K562 (cell line): ENCODE results near the gene MYO1H. TPM values are rescaled to one million over a fixed set of nuclear protein-coding genes. Genes with fewer than 3 reads are reported as not detected.

Source experiments
- ATAC-seq: fragments of 200-7000 bp; cut with Tn5 transposase; 3 replicates; pipeline ENCODE4 v1.9.1; 2020; ENCODE audit warnings: moderate library complexity
- BruUV-seq: library from RNA; stranded (reverse); fragments of 400-500 nt; replicated peaks from 2 replicates; lab custom pipeline; 2021; lab: Mats Ljungman, UMichigan
- CTCF ChIA-PET: fragments of 300-600 bp; formaldehyde crosslinking; extraction: SDS; loops from one replicate; lab custom pipeline; 2021; ENCODE audit warnings: low intra/inter-chr PET ratio; lab: Yijun Ruan, JAX
- POLR2A ChIA-PET: fragments of 300-600, 350-650 bp; sonication (Branson Sonifier 250); formaldehyde crosslinking; extraction: SDS; loops from one replicate; lab custom pipeline; 2021; ENCODE audit warnings: antibody characterized with exemption, inconsistent platforms; lab: Yijun Ruan, JAX
- DNase-seq, 4 experiments: peaks; one replicate each; pipeline versions ENCODE4 v3.0.0 to v3.0.0-alpha.2; 2011 to 2018; ENCODE audit warnings: low spot score in 3 of 4, mixed read lengths in 3 of 4; ENCODE audit errors: extremely low read depth in 1 of 4
- FAIRE-seq: peaks from 2 replicates; lab custom pipeline; 2011; peaks lifted over from hg19 to GRCh38; lab: Jason Lieb, UNC
- H2AFZ ChIP-seq: 2 replicates; pipeline ENCODE4 v1.6.0; 2011; ENCODE audit warnings: low read depth, low read length, control low read depth, inconsistent platforms
- H3K27ac ChIP-seq: fragments of 200-600 bp; 3 replicates; pipeline ENCODE4 v1.8.0; 2011; ENCODE audit warnings: low read depth, mild to moderate bottlenecking, control low read depth, inconsistent platforms, low read length, moderate library complexity, mixed read lengths; ENCODE audit errors: extremely low read depth
- H3K27me3 ChIP-seq, 2 experiments: fragments of 300-600 bp in 1 of 2; 2 replicates in 1 of 2; 3 replicates in 1 of 2; pipeline versions ENCODE4 v1.6.0 to v1.8.0; 2011; ENCODE audit warnings: inconsistent platforms in 2 of 2, low read length in 2 of 2, mild to moderate bottlenecking in 1 of 2, mixed read lengths in 1 of 2, moderate library complexity in 1 of 2; ENCODE audit not compliant: control insufficient read depth in 2 of 2, insufficient read depth in 2 of 2
- H3K36me3 ChIP-seq: fragments of 300-600 bp; 3 replicates; pipeline ENCODE4 v1.8.0; 2011; ENCODE audit warnings: mild to moderate bottlenecking, low read length, inconsistent platforms; ENCODE audit not compliant: control insufficient read depth, insufficient read depth
- H3K4me1 ChIP-seq, 2 experiments: fragments of 200-600 bp in 1 of 2; replicated peaks in 1 of 2; 2 replicates in 1 of 2; 3 replicates in 1 of 2; pipeline versions ENCODE4 v1.5.1 to v1.8.0; 2011; ENCODE audit warnings: inconsistent platforms in 2 of 2, low read length in 2 of 2, mild to moderate bottlenecking in 1 of 2, mixed read lengths in 1 of 2, moderate library complexity in 1 of 2; ENCODE audit not compliant: control insufficient read depth in 2 of 2, insufficient read depth in 2 of 2
- H3K4me2 ChIP-seq: 2 replicates; pipeline ENCODE4 v1.6.1; 2011; ENCODE audit warnings: low read length, control low read depth, inconsistent platforms, mixed read lengths; ENCODE audit not compliant: insufficient read depth
- H3K4me3 ChIP-seq: fragments of 200-600 bp; sonication (generic), shearing (Covaris generic); 2 replicates; pipeline ENCODE4 v1.5.1; 2016; ENCODE audit warnings: control low read depth, inconsistent platforms
- H3K79me2 ChIP-seq: fragments of 200-600 bp; 3 replicates; pipeline ENCODE4 v1.8.0; 2011; ENCODE audit warnings: low read length, inconsistent platforms; ENCODE audit not compliant: control insufficient read depth, insufficient read depth
- H3K9ac ChIP-seq, 2 experiments: 2 replicates each; pipeline versions ENCODE4 v1.6.0 to v1.6.1; 2011; ENCODE audit warnings: low read depth in 2 of 2, low read length in 2 of 2, control low read depth in 1 of 2, inconsistent platforms in 1 of 2, mild to moderate bottlenecking in 1 of 2, mixed read lengths in 1 of 2; ENCODE audit not compliant: insufficient read depth in 1 of 2
- H3K9me1 ChIP-seq: one replicate; pipeline ENCODE4 v1.6.0; 2011; ENCODE audit warnings: inconsistent platforms, mild to moderate bottlenecking, low read length, moderate library complexity; ENCODE audit not compliant: control insufficient read depth, insufficient read depth
- H3K9me3 ChIP-seq: replicated peaks from 2 replicates; pipeline ENCODE4 v1.5.1; 2011; ENCODE audit warnings: low read depth, low read length, inconsistent platforms; ENCODE audit not compliant: control insufficient read depth, insufficient read depth
- H4K20me1 ChIP-seq: replicated peaks from 2 replicates; pipeline ENCODE4 v1.6.1; 2011; ENCODE audit warnings: low read length, inconsistent platforms, mixed read lengths; ENCODE audit not compliant: control insufficient read depth, insufficient read depth
- NCOR1 ChIP-seq: fragments of 450-650 bp; IDR thresholded peaks from 2 replicates; pipeline ENCODE4 v1.6.1; 2016; ENCODE audit warnings: mild to moderate bottlenecking, moderate library complexity
- TFE3 ChIP-seq: fragments of 450-650 bp; formaldehyde crosslinking; IDR thresholded peaks from 2 replicates; pipeline ENCODE4 v1.4.0; 2020; ENCODE audit warnings: mild to moderate bottlenecking, mixed read lengths
- VEZF1 ChIP-seq: fragments of 200-800 bp; sonication (Bioruptor generic); IDR thresholded peaks from 2 replicates; pipeline ENCODE4 v1.6.1; 2017; ENCODE audit warnings: missing genetic modification characterization, missing compliant biosample characterization
- WGBS: fragments of 100-300 bp; shearing (Covaris generic); methylation state at CpG from one replicate; pipeline ENCODE4 v1.1.6; 2016; ENCODE audit warnings: low coverage, mixed read lengths; ENCODE audit not compliant: insufficient coverage; ENCODE audit errors: missing lambda C conversion rate; 5-methylcytosine and 5-hydroxymethylcytosine counted together
- in situ Hi-C: fragments of 300-500 bp; cut with MboI; formaldehyde crosslinking; loops from 4 replicates; pipeline ENCODE4 v1.15.0; 2018; ENCODE audit warnings: inconsistent platforms, mixed read lengths
- intact Hi-C: fragments of 100-400 bp; cut with micrococcal nuclease; formaldehyde crosslinking; loops from 2 replicates; pipeline ENCODE4 v1.14.2; 2022
- polyA plus RNA-seq, 8 experiments: library from polyadenylated mRNA; depleted of rRNA in 4 of 8; stranded (reverse) in 5 of 8; unstranded in 3 of 8; fragments of >200 nt; fragmentation: Nextera tagmentation in 2 of 8; fragmentation: Illumina TruSeq in 1 of 8; extraction: Ambion mirVana in 2 of 8; extraction: Trizol in 1 of 8; gene quantifications; 2 replicates each; pipeline versions ENCODE4 v1.2.1 to v1.2.3, GENCODE V29; 2011 to 2014; ENCODE audit warnings: inconsistent platforms in 1 of 8, missing spikeins in 1 of 8
- total RNA-seq, 7 experiments: library from RNA; depleted of rRNA in 6 of 7; stranded (reverse); fragments of >200 nt in 6 of 7; fragmentation: Illumina TruSeq in 2 of 7; extraction: Trizol in 2 of 7; gene quantifications; 2 replicates each; pipeline versions ENCODE4 v1.2.1 to v1.2.3, GENCODE V29; 2011 to 2021; ENCODE audit warnings: low replicate concordance in 1 of 7

The MYO1H gene
- total and polyA plus RNA-seq, 9 of the 15 experiments (the other 6 are each of a cell fraction or from before 2014, with no cell fraction given) = not detected

- Histone ChIP-seq H3K4me1 (no peaks in the 10 kb centered on the region), H3K36me3 (no peaks in the 10 kb centered on the region), H3K27ac (no peak overlapping the region), H3K79me2 (no peaks in the 10 kb centered on the region), H3K4me2 (no peak overlapping the region), H2AFZ (no peak overlapping the region), H3K4me3 (no peak overlapping the region), H3K9ac (no peak overlapping the region), H3K9me1 (no peaks in the 10 kb centered on the region), H4K20me1 (no peaks in the 10 kb centered on the region), H3K9me3 (no peaks in the 10 kb centered on the region), H3K27me3 (0 out of 5 replicates have a peak, but pooled peaks cover 1 to 3% of the 10 kb centered on the region in 2 experiments)
- 0% methylated on average over 5 of the region's 5 CpGs for WGBS
- POLR2A ChIA-PET = interaction anchor here (0.7 kb wide), 1 partner anchor 280 kb away, joined by 3 read pairs; no protein-coding TSS in a partner anchor
- no peak for TF ChIP-seq NCOR1
- no peak for TF ChIP-seq TFE3 (CRISPR knock-in tag)
- peak; percentile 38; the same call in 1 of the 2 replicates for TF ChIP-seq VEZF1 (CRISPR knock-in tag)
- in situ Hi-C loops (no loop called here), intact Hi-C loops (no loop called here)
- no TSS peak for BruUV-seq
- ATAC-seq (no peak), DNase-seq (no peak), FAIRE-seq (no peak)
- CTCF ChIA-PET = no interaction called here
Measured at GRCh38 chr12:109378569-109378968, 30.9 kb downstream of the MYO1H start.
